Fibroblast of villous mesenchyme (primary cell): ENCODE data around the gene CLEC19A. TPM values are rescaled to one million over a fixed set of nuclear protein-coding genes. Genes with fewer than 3 reads are reported as not detected.
A peak's percentile ranks its signal among the peaks of the same experiment; 100 is the strongest.

ENCODE experiments used
- DNase-seq: peaks from one replicate; pipeline ENCODE4 v3.0.0-alpha.2; 2010; ENCODE audit warnings: low read depth
- H3K4me3 ChIP-seq: 2 replicates; pipeline ENCODE4 v1.5.1; 2011; ENCODE audit warnings: low read depth, mild to moderate bottlenecking, low read length
- CTCF ChIP-seq: IDR thresholded peaks from 2 replicates; pipeline ENCODE4 v1.5.1; 2012; ENCODE audit warnings: low read depth, mild to moderate bottlenecking, low read length; ENCODE audit not compliant: insufficient read depth
- total RNA-seq: library from RNA; depleted of rRNA; stranded (reverse); fragments of >200 nt; gene quantifications from 2 replicates; pipeline ENCODE4 v1.2.3, GENCODE V29; 2012

The CLEC19A gene
- total RNA-seq, 1 donor: not detected

- H3K4me3 ChIP-seq: no peak overlapping the region
- DNase-seq: no peak
- TF ChIP-seq CTCF: no peak
Measured at GRCh38 chr16:19291475-19291874, 5.9 kb downstream of the CLEC19A start.

- no peak for TF ChIP-seq CTCF
- no peak for DNase-seq
- H3K4me3 ChIP-seq: no peak overlapping the region
Measured at GRCh38 chr16:19292186-19292585, 6.7 kb downstream of the CLEC19A start.

- no peak for TF ChIP-seq CTCF
- no peak overlapping the region for H3K4me3 ChIP-seq
- peak; percentile 6 for DNase-seq
Measured at GRCh38 chr16:19294156-19294649, 8.7 kb downstream of the CLEC19A start.

GRCh38 chr16:19295393-19295792 is 9.9 kb downstream of the CLEC19A start:
- no peak for DNase-seq
- no peak overlapping the region for H3K4me3 ChIP-seq
- TF ChIP-seq CTCF: no peak

- H3K4me3 ChIP-seq: no peak overlapping the region
- DNase-seq: no peak
- TF ChIP-seq CTCF: no peak
Measured at GRCh38 chr16:19297454-19297853, 11.9 kb downstream of the CLEC19A start.

GRCh38 chr16:19299565-19299964 is 14.0 kb downstream of the CLEC19A start:
- DNase-seq: no peak
- TF ChIP-seq CTCF: no peak
- no peak overlapping the region for H3K4me3 ChIP-seq

- no peak for TF ChIP-seq CTCF
- H3K4me3 ChIP-seq: no peak overlapping the region
- DNase-seq: no peak
Measured at GRCh38 chr16:19301931-19302330, 16.4 kb downstream of the CLEC19A start.
